ENCODE measurements around the gene MAGEA9B.
"Not testable (repeated sequence)": the region's sequence is repeated elsewhere in the genome, so short reads cannot be mapped to it uniquely, and the experiment has no call there.

Gene MAGEA9B

GRCh38 chrX:149570668-149571067 is 16.6 kb downstream of the MAGEA9B start:
- DNase-seq, result no peak

- DNase-seq, result no peak
Observed at GRCh38 chrX:149569770-149570169, 17.5 kb downstream of the MAGEA9B start.

GRCh38 chrX:149568701-149569296 is 18.5 kb downstream of the MAGEA9B start:
- no peak for DNase-seq

GRCh38 chrX:149567621-149568417 is 19.4 kb downstream of the MAGEA9B start:
- DNase-seq, result no peak

- no peak for DNase-seq
Observed at GRCh38 chrX:149563359-149563758, 23.9 kb downstream of the MAGEA9B start.

GRCh38 chrX:149555251-149555650 is 32.0 kb downstream of the MAGEA9B start:
- DNase-seq, result not testable (repeated sequence)

GRCh38 chrX:149551939-149552248 is 35.4 kb downstream of the MAGEA9B start:
- not testable (repeated sequence) for DNase-seq

- not testable (repeated sequence) for DNase-seq
Observed at GRCh38 chrX:149551245-149551938, 35.9 kb downstream of the MAGEA9B start.

GRCh38 chrX:149550454-149550853 is 36.8 kb downstream of the MAGEA9B start:
- not testable (repeated sequence) for DNase-seq

- not testable (repeated sequence) for DNase-seq
Observed at GRCh38 chrX:149549701-149550100, 37.6 kb downstream of the MAGEA9B start, which contains the start of gene HSFX3. Gene HSFX3 (minus strand): TSS chrX:149549924. CDS start chrX:149549852, 72 bp downstream.

GRCh38 chrX:149547782-149548181 is 39.5 kb downstream of the MAGEA9B start:
- DNase-seq, result not testable (repeated sequence)

GRCh38 chrX:149546962-149547361 is 40.3 kb downstream of the MAGEA9B start:
- not testable (repeated sequence) for DNase-seq

GRCh38 chrX:149545545-149546543 is 41.4 kb downstream of the MAGEA9B start:
- not testable (repeated sequence) for DNase-seq

GRCh38 chrX:149541521-149542047 is 45.7 kb downstream of the MAGEA9B start:
- no peak for DNase-seq

GRCh38 chrX:149540621-149541520 is 46.4 kb downstream of the MAGEA9B start, which contains the start of gene EOLA1:
Gene EOLA1 (plus strand): TSS chrX:149541012. CDS start chrX:149545631, 4,619 bp downstream.
- DNase-seq, result peak; percentile 83

- peak; percentile 77 for DNase-seq
Observed at GRCh38 chrX:149540131-149540620, 47.1 kb downstream of the MAGEA9B start.

- peak; percentile 85 for DNase-seq
Observed at GRCh38 chrX:149539283-149540130, 47.8 kb downstream of the MAGEA9B start.

- DNase-seq, result not testable (repeated sequence)
Observed at GRCh38 chrX:149537474-149537873, 49.8 kb downstream of the MAGEA9B start.

GRCh38 chrX:149534926-149535602 is 52.2 kb downstream of the MAGEA9B start:
- not testable (repeated sequence) for DNase-seq

Measured in activated effector memory CD4-positive, alpha-beta T cell treated with Interleukin-2 at 50 U/mL for 16 hours (primary cell).